Activated CD8-positive, alpha-beta T cell treated with anti-CD3 and anti-CD28 coated beads for 36 hours (primary cell): ENCODE data around the gene NOXA1. TPM values are rescaled to one million over a fixed set of nuclear protein-coding genes. Genes with fewer than 3 reads are reported as not detected.
"Not testable (repeated sequence)": the region's sequence is repeated elsewhere in the genome, so short reads cannot be mapped to it uniquely, and the experiment has no call there.

Experiments used
- ATAC-seq: fragments of 200-7000 bp; cut with Tn5 transposase; one replicate; pipeline ENCODE4 v1.10.0; 2021; ENCODE audit warnings: mild to moderate bottlenecking, moderate library complexity
- CTCF ChIA-PET: fragments of 350-600 bp; sonication (Branson Sonifier 250); formaldehyde crosslinking; loops from one replicate; lab custom pipeline; 2021; ENCODE audit warnings: antibody characterized with exemption; lab: Charles Lee
- POLR2A ChIA-PET: fragments of 350-600 bp; sonication (Branson Sonifier 250); formaldehyde crosslinking; loops from one replicate; lab custom pipeline; 2021; ENCODE audit warnings: antibody characterized with exemption; lab: Charles Lee
- DNase-seq: peaks from one replicate; pipeline ENCODE4 v3.0.0-alpha.2; 2020
- H3K27ac Mint-ChIP-seq: one replicate; pipeline ENCODE4 v1.8.0; 2021; ENCODE audit warnings: mild to moderate bottlenecking, mixed read lengths
- H3K27me3 Mint-ChIP-seq: one replicate; pipeline ENCODE4 v1.8.0; 2021; ENCODE audit warnings: mixed read lengths
- H3K36me3 Mint-ChIP-seq: one replicate; pipeline ENCODE4 v1.8.0; 2021; ENCODE audit warnings: low read depth, mixed read lengths
- H3K4me1 Mint-ChIP-seq: one replicate; pipeline ENCODE4 v1.8.0; 2021; ENCODE audit warnings: low read depth, mixed read lengths
- H3K4me3 Mint-ChIP-seq: one replicate; pipeline ENCODE4 v1.8.0; 2021; ENCODE audit warnings: mild to moderate bottlenecking, moderate library complexity, mixed read lengths
- H3K9me3 Mint-ChIP-seq: one replicate; pipeline ENCODE4 v1.8.0; 2021; ENCODE audit warnings: mixed read lengths
- intact Hi-C: fragments of 100-400 bp; cut with micrococcal nuclease; formaldehyde crosslinking; loops from one replicate; pipeline ENCODE4 v1.10.0; 2022
- total RNA-seq, 2 experiments: library from RNA; stranded (reverse); gene quantifications; one replicate each; pipeline ENCODE4 v1.2.3, GENCODE V29; 2021
- TF ChIP-seq, protein P1 (sequence below): fragments of 200-600 bp; IDR thresholded peaks from one replicate; pipeline ENCODE4 v1.8.0; 2022; ENCODE audit warnings: antibody characterized with exemption, mild to moderate bottlenecking

The NOXA1 gene
- total RNA-seq, 2 experiments from 2014 or later = 0.72 to 0.95 TPM

DNA sequence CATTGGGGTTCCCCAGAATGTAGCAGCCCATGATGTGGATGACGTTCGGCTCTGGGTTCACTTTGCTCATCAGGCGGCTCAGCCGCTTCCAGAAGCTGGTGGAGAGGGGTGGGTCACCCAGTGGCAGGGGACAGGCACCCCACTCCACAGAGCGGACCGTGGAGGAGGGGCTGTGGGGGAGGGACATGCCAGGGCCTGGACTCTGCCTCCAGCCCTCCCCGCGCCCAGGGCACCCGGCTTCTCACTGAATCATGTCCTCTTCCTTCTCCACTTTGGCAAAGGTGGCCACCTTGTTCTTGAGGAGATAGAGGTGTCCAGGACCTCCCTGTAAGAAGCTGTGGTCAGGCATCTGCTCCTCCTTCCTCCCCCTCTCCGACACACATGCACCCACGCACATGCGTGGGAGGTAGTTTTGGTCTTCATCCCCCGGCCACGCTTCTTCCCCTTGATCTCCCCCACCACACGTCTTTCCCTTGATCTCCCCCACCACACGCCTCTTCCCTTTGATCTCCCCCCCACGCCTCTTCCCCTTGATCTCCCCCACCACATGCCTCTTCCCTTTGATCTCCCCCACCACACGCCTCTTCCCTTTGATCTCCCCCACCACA lies 26.8 kb downstream of the NOXA1 start:
- DNase-seq (peak; percentile 66), ATAC-seq (no peak)
- CTCF ChIA-PET = no interaction called here
- POLR2A ChIA-PET = interaction anchor here (0.9 kb wide), 1 partner anchor 28 kb away, joined by 4 read pairs; the partner anchor contains the start of gene EXD3
- Mint-ChIP-seq H3K9me3 (no peaks in the 10 kb centered on the region), H3K27ac (peak overlapping the region; percentile 57), H3K4me3 (no peak overlapping the region), H3K4me1 (peaks cover 33% of the 10 kb centered on the region), H3K36me3 (peaks cover 42% of the 10 kb centered on the region), H3K27me3 (peaks cover 1% of the 10 kb centered on the region)
- TF ChIP-seq, protein P1, sequence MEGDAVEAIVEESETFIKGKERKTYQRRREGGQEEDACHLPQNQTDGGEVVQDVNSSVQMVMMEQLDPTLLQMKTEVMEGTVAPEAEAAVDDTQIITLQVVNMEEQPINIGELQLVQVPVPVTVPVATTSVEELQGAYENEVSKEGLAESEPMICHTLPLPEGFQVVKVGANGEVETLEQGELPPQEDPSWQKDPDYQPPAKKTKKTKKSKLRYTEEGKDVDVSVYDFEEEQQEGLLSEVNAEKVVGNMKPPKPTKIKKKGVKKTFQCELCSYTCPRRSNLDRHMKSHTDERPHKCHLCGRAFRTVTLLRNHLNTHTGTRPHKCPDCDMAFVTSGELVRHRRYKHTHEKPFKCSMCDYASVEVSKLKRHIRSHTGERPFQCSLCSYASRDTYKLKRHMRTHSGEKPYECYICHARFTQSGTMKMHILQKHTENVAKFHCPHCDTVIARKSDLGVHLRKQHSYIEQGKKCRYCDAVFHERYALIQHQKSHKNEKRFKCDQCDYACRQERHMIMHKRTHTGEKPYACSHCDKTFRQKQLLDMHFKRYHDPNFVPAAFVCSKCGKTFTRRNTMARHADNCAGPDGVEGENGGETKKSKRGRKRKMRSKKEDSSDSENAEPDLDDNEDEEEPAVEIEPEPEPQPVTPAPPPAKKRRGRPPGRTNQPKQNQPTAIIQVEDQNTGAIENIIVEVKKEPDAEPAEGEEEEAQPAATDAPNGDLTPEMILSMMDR = no peak
- intact Hi-C loops = no loop called here

DNA sequence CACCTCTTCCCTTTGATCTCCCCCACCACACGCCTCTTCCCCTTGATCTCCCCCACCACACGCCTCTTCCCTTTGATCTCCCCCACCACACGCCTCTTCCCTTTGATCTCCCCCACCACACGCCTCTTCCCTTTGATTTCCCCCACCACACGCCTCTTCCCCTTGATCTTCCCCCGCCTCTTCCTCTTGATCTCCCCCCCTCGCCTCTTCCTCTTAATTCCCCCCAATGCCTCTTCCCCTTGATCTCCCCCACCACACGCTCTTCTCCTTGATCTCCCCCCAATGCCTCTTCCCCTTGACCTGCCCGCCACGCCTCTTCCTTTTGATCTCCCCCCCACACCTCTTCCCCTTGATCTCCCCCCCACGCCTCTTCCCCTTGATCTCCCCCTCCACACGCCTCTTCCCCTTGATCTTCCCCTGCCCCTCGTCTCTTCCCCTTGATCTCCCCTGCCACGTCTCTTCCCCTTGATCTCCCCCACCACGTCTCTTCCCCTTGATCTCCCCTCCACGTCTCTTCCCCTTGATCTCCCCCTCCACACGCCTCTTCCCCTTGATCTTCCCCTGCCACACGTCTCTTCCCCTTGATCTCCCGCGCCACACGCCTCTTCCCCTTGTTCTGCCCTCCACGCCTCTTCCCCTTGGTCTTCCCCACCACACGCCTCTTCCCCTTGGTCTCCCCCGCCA lies 27.5 kb downstream of the NOXA1 start:
- H3K36me3 Mint-ChIP-seq = peaks cover 47% of the 10 kb centered on the region
- H3K27ac Mint-ChIP-seq = peak overlapping the region; percentile 73
- H3K9me3 Mint-ChIP-seq, CTCF ChIA-PET, H3K4me3 Mint-ChIP-seq, intact Hi-C loops, POLR2A ChIA-PET, ATAC-seq, H3K27me3 Mint-ChIP-seq: not testable (repeated sequence)
- H3K4me1 Mint-ChIP-seq = peaks cover 30% of the 10 kb centered on the region
- DNase-seq = peak; percentile 59

DNA sequence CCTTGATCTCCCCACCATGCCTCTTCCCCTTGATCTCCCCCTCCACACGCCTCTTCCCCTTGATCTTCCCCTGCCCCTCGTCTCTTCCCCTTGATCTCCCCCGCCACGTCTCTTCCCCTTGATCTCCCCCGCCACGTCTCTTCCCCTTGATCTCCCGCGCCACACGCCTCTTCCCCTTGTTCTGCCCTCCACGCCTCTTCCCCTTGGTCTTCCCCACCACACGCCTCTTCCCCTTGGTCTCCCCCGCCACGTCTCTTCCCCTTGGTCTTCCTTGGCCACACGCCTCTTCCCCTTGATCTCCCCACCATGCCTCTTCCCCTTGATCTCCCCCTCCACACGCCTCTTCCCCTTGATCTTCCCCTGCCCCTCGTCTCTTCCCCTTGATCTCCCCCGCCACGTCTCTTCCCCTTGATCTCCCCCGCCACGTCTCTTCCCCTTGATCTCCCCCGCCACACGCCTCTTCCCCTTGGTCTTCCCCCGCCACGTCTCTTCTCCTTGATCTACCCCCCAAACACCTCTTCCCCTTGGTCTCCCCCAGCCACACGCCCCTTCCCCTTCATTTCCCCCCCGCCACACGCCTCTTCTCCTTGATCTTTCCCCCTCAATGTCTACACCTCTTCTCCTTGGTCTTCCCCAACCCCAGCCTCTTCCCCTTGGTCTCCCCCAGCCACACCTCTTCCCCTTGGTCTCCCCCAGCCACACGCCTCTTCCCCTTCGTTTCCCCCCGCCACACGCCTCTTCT lies 28.2 kb downstream of the NOXA1 start:
- H3K9me3 Mint-ChIP-seq, H3K27me3 Mint-ChIP-seq, H3K4me3 Mint-ChIP-seq, ATAC-seq, POLR2A ChIA-PET, CTCF ChIA-PET, intact Hi-C loops: not testable (repeated sequence)
- peak; percentile 35 for DNase-seq
- peaks cover 52% of the 10 kb centered on the region for H3K36me3 Mint-ChIP-seq
- H3K27ac Mint-ChIP-seq = peak overlapping the region; percentile 73
- H3K4me1 Mint-ChIP-seq = peaks cover 32% of the 10 kb centered on the region

DNA sequence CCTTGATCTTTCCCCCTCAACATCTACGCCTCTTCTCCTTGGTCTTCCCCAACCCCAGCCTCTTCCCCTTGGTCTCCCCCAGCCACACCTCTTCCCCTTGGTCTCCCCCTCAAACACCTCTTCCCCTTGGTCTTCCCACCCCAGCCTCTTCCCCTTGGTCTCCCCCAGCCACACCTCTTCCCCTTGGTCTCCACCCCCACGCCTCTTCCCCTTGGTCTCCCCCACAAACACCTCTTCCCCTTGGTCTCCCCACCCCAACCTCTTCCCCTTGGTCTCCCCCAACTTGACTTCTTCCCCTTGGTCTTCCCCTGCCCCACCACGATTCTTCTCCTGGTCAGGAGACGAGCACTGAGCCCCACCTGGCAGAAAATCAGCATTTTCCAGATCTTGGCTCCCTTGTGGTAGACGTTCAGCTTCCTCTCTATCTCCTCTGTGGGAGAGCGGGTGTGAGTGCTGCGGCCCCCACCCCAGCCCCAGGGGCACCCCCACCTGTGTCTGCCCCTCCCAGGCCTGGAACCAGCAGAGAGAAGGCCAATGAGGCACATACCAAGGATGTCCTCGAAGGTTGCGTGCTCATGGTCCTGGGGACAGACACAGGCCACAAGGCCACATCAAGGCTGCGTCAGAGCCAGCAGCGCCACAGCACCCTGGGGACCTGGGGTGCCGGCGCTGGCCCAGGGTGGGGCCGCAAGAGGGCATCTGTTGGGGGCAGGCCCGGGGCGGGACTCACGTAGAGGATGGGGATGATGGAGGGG lies 29.0 kb downstream of the NOXA1 start:
- ChIA-PET CTCF (no interaction called here), POLR2A (no interaction called here)
- peaks cover 39% of the 10 kb centered on the region for H3K4me1 Mint-ChIP-seq
- no peaks in the 10 kb centered on the region for H3K27me3 Mint-ChIP-seq
- no peak for ATAC-seq
- no peak overlapping the region for H3K4me3 Mint-ChIP-seq
- intact Hi-C loops = no loop called here
- H3K9me3 Mint-ChIP-seq = no peaks in the 10 kb centered on the region
- peaks cover 57% of the 10 kb centered on the region for H3K36me3 Mint-ChIP-seq
- TF ChIP-seq, protein P1 = no peak
- peak; percentile 34 for DNase-seq
- H3K27ac Mint-ChIP-seq = peak overlapping the region; percentile 44

DNA sequence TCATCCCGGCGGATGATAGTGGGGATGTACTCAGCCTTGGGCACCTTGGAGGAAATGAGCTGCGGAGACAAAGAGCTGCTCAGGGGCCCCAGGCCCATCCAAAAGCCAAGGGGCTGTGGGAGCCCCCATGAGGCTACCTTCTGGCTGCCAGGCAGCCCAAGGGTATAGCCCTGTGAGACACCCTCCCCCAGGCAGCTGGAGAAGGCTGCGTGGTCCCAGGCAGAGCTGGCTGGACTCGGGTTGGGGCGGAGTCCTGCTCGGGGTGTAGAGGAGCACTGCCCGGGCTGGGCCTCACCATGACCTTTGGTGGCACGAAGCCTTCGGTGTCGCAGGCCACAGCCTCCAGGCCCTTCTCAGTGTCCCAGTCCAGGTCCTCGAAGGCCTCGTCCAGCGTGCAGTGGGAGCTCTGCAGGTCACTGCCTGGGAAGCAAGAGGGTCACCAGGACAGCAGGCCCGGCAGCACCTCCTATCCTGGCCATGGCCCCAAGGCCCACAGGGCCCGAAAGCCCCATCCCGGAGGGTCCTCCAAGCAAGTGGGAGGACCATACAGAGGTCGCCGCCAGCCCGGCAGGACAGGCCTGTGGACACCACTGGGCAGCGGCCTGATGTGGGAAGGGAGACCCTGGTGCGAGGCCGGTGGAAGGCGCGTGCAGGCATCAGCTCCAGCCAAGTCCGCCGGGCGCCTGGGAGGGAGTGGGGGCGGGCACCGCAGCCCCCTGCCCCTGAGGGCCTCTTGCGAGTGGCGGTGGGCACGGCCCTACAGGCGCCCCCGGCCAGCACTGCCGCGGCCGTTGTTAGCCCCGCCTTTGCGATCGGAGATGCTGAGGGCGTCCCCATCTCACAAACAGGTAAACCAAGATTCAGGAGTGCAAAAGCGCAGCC lies 29.8 kb downstream of the NOXA1 start:
- H3K4me3 Mint-ChIP-seq = no peak overlapping the region
- H3K27me3 Mint-ChIP-seq = no peaks in the 10 kb centered on the region
- TF ChIP-seq, protein P1 = no peak
- H3K36me3 Mint-ChIP-seq = peaks cover 57% of the 10 kb centered on the region
- ATAC-seq (no peak), DNase-seq (no peak)
- POLR2A ChIA-PET = interaction anchor here (1.4 kb wide), 2 partner anchors 9 to 30 kb away, joined by 3 to 7 read pairs; partner anchors contain the start of genes EXD3 and NOXA1
- no peak overlapping the region for H3K27ac Mint-ChIP-seq
- peaks cover 39% of the 10 kb centered on the region for H3K4me1 Mint-ChIP-seq
- CTCF ChIA-PET = no interaction called here
- no peaks in the 10 kb centered on the region for H3K9me3 Mint-ChIP-seq
- intact Hi-C loops = no loop called here
